PC-9 (cell line): ENCODE results near the gene PPP1R16B.

Source experiments
- CTCF ChIP-seq: fragments of 200-600 bp; sonication (generic); conservative IDR thresholded peaks from 2 replicates; pipeline ENCODE4 v1.6.1; 2017; ENCODE audit warnings: mixed run types, antibody characterized with exemption, mild to moderate bottlenecking, moderate library complexity
- EZH2 ChIP-seq: fragments of 200-600 bp; sonication (generic); IDR thresholded peaks from 2 replicates; pipeline ENCODE4 v1.8.0; 2017; ENCODE audit warnings: antibody characterized with exemption, low read depth

- no peak for TF ChIP-seq CTCF
- no peak for TF ChIP-seq EZH2
These were observed 144.8 kb downstream of the PPP1R16B start for GRCh38 chr20:38950254-38950653.
